22Rv1 (cell line): ENCODE data around the gene SCNN1G.

Source experiments
- ZFX ChIP-seq: fragments of 450-650 bp; IDR thresholded peaks from 2 replicates; pipeline ENCODE4 v1.6.1; 2017; ENCODE audit warnings: antibody characterized with exemption, borderline replicate concordance
- TF ChIP-seq, protein P1 (sequence below): fragments of 450-650 bp; IDR thresholded peaks from 2 replicates; pipeline ENCODE4 v1.5.1; 2017; ENCODE audit warnings: mild to moderate bottlenecking

DNA sequence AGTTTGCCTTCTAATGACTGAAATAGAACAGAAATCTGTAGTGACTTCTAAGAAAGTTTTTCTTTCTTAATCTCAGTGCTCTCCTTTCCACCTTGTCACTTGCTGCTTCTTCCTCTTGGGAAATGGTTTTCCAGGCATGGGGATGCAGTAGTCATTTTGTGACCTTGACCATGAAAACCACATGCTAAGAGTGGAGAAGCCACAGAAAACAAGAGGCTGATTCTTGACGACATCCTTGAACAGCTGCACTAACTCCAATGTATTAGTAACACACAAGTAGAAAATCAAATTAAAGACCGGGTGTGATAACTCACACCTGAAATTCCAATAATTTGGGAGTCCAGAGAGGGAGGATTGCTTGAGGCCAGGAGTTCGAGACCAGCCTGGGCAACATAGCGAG lies 17.8 kb upstream of the SCNN1G start:
- TF ChIP-seq, protein P1, sequence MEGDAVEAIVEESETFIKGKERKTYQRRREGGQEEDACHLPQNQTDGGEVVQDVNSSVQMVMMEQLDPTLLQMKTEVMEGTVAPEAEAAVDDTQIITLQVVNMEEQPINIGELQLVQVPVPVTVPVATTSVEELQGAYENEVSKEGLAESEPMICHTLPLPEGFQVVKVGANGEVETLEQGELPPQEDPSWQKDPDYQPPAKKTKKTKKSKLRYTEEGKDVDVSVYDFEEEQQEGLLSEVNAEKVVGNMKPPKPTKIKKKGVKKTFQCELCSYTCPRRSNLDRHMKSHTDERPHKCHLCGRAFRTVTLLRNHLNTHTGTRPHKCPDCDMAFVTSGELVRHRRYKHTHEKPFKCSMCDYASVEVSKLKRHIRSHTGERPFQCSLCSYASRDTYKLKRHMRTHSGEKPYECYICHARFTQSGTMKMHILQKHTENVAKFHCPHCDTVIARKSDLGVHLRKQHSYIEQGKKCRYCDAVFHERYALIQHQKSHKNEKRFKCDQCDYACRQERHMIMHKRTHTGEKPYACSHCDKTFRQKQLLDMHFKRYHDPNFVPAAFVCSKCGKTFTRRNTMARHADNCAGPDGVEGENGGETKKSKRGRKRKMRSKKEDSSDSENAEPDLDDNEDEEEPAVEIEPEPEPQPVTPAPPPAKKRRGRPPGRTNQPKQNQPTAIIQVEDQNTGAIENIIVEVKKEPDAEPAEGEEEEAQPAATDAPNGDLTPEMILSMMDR: no peak
- TF ChIP-seq ZFX: no peak
